Measurements from ENCODE around the gene LRTM2. TPM values are rescaled to one million over a fixed set of nuclear protein-coding genes. Genes with fewer than 3 reads are reported as not detected.

Gene LRTM2
- total RNA-seq, 1 experiment from 2014 or later = not detected

DNA sequence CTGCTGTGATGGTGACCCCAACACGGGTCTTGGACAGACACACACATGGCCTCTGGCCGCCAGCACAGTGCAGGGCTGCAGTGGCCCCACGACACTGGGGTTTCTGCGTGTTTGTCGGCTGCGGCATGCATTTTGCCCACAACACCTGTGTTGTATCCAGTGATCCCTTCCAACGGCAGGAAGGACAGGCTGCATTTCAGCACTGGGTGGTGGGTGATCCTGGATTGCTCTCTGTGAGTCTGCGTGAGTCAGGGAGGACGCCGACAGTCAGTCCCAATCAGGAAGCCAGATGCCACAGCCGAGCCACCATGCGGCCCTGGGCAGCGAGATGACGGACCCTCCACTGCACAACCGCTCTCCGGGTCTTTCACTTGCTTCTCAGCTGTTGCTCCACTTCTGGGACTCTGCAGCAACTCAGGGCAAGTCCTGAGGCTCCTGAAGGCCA, 20.6 kb downstream of the LRTM2 start:
- TF ChIP-seq, protein P1, sequence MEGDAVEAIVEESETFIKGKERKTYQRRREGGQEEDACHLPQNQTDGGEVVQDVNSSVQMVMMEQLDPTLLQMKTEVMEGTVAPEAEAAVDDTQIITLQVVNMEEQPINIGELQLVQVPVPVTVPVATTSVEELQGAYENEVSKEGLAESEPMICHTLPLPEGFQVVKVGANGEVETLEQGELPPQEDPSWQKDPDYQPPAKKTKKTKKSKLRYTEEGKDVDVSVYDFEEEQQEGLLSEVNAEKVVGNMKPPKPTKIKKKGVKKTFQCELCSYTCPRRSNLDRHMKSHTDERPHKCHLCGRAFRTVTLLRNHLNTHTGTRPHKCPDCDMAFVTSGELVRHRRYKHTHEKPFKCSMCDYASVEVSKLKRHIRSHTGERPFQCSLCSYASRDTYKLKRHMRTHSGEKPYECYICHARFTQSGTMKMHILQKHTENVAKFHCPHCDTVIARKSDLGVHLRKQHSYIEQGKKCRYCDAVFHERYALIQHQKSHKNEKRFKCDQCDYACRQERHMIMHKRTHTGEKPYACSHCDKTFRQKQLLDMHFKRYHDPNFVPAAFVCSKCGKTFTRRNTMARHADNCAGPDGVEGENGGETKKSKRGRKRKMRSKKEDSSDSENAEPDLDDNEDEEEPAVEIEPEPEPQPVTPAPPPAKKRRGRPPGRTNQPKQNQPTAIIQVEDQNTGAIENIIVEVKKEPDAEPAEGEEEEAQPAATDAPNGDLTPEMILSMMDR (conservative IDR thresholded peaks at IDR 0.05) = no peak
- no peak for TF ChIP-seq EZH2 (IDR thresholded peaks at IDR 0.05; ENCODE audit: low read depth)
- Histone ChIP-seq H3K9me2 (ENCODE audit: insufficient read depth) (no peaks in the 10 kb centered on the region), H3F3A (ENCODE audit: insufficient read depth, low read depth) (no peaks in the 10 kb centered on the region; the same call in 1 of the 2 replicates), H3K4me1 (replicated peaks; ENCODE audit: insufficient read depth) (peaks cover 21% of the 10 kb centered on the region), H4K20me1 (ENCODE audit: insufficient read depth) (peaks cover 3% of the 10 kb centered on the region; the same call in 1 of the 2 replicates), H3K27ac (no peak overlapping the region), H3K4me3 (no peak overlapping the region), H3K4me2 (no peak overlapping the region), H3K27me3 (ENCODE audit: insufficient read depth, low read depth) (peaks cover 97% of the 10 kb centered on the region), H3K79me2 (ENCODE audit: low read depth) (no peaks in the 10 kb centered on the region), H2AFZ (no peak overlapping the region), H3K9me3 (ENCODE audit: insufficient read depth, low read depth) (no peaks in the 10 kb centered on the region), H3K36me3 (ENCODE audit: low read depth) (no peaks in the 10 kb centered on the region)
- intact Hi-C loops (cut with micrococcal nuclease; ENCODE audit: unreplicated experiment) = no loop called here
- CTCF ChIA-PET = no interaction called here
- no peak for DNase-seq
- POLR2A ChIA-PET (ENCODE audit: unreplicated experiment) = no interaction called here
- BruUV-seq (replicated peaks) = no TSS peak

DNA sequence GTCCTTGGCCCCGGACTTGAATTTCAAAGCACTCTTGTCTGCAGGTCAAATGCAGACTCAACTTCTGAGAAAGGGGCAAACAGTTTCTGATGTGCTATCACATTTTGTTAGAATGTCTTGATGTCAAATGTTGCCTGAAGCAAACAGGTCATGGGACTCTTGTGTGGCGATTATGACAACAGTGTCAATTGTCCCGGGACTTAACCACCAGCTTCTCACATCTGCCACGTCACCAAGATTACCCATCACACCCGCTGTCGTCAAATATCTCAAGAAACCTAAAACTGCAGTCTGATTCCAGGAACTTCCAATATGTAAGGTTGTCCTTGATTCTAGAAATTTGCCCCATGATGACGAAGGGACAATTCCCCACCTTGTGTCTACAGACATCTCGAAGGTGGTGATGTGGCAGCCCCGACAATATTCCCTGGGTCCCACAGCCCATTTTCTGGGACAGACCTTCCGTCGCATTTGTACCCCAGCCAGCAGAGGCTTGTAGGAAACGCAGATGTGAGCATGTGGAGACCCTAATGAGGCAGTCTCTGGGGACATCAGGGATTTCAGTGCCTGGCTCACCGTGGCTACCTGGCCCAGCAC, 21.3 kb downstream of the LRTM2 start:
- Histone ChIP-seq H3K9me3 (ENCODE audit: insufficient read depth, low read depth) (no peaks in the 10 kb centered on the region), H3F3A (ENCODE audit: insufficient read depth, low read depth) (no peaks in the 10 kb centered on the region; the same call in 1 of the 2 replicates), H3K9me2 (ENCODE audit: insufficient read depth) (no peaks in the 10 kb centered on the region), H3K4me1 (replicated peaks; ENCODE audit: insufficient read depth) (peaks cover 17% of the 10 kb centered on the region), H3K27me3 (ENCODE audit: insufficient read depth, low read depth) (peaks cover 97% of the 10 kb centered on the region), H3K79me2 (ENCODE audit: low read depth) (no peaks in the 10 kb centered on the region), H3K4me2 (no peak overlapping the region), H2AFZ (no peak overlapping the region), H4K20me1 (ENCODE audit: insufficient read depth) (peaks cover 3% of the 10 kb centered on the region; the same call in 1 of the 2 replicates), H3K36me3 (ENCODE audit: low read depth) (no peaks in the 10 kb centered on the region), H3K4me3 (no peak overlapping the region), H3K27ac (no peak overlapping the region)
- intact Hi-C loops (cut with micrococcal nuclease; ENCODE audit: unreplicated experiment) = no loop called here
- TF ChIP-seq, protein P1 (conservative IDR thresholded peaks at IDR 0.05) = no peak
- no peak for TF ChIP-seq EZH2 (IDR thresholded peaks at IDR 0.05; ENCODE audit: low read depth)
- ChIA-PET POLR2A (ENCODE audit: unreplicated experiment) (no interaction called here), CTCF (no interaction called here)
- DNase-seq = no peak
- no TSS peak for BruUV-seq (replicated peaks)

DNA sequence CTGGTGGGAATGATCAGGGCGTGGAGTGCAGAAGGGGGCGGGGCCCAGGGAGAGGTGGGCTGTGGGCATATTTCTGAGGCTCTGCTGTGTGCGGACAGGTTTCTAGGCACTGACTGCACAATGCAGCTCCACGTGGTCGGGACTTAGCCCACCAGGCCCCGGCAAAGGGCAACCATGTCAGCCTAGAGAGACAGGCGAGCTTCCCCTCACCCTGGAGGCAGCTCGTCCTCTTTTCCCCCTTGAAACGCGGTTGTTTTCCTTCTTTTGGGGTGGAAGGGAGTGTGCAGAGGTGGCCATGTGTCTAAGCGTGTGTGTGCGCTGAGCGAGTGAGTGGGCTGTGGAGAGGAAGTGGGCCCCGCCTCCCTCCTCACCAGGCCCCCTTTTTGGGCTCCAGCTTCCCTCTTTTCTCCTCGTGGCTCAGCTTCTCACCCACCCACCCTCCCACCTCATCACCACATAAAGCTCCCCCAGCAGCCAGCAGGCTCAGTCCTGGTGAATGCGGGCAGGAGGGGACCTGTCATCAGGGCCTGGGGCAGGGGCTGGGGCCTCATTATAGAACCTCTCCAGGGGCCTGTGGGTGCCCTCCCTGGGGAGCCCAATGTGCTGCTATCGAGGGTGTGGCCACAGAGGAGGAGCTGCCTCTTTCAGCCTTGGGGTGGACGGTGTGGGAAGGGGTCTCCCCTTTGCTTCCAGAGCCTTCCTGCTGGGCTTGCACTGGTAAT, 22.0 kb downstream of the LRTM2 start:
- no peak overlapping the region for H3K4me2 ChIP-seq
- no peak for DNase-seq
- no TSS peak for BruUV-seq (replicated peaks)
- no peak overlapping the region for H2AFZ ChIP-seq
- H3K79me2 ChIP-seq (ENCODE audit: low read depth) = no peaks in the 10 kb centered on the region
- H3K27me3 ChIP-seq (ENCODE audit: insufficient read depth, low read depth) = peaks cover 97% of the 10 kb centered on the region
- H4K20me1 ChIP-seq (ENCODE audit: insufficient read depth) = peaks cover 3% of the 10 kb centered on the region; the same call in 1 of the 2 replicates
- ChIA-PET CTCF (no interaction called here), POLR2A (ENCODE audit: unreplicated experiment) (no interaction called here)
- no peaks in the 10 kb centered on the region; the same call in 1 of the 2 replicates for H3F3A ChIP-seq (ENCODE audit: insufficient read depth, low read depth)
- no peak overlapping the region for H3K27ac ChIP-seq
- no peak overlapping the region for H3K4me3 ChIP-seq
- no peaks in the 10 kb centered on the region for H3K36me3 ChIP-seq (ENCODE audit: low read depth)
- no peaks in the 10 kb centered on the region for H3K9me2 ChIP-seq (ENCODE audit: insufficient read depth)
- H3K9me3 ChIP-seq (ENCODE audit: insufficient read depth, low read depth) = no peaks in the 10 kb centered on the region
- intact Hi-C loops (cut with micrococcal nuclease; ENCODE audit: unreplicated experiment) = no loop called here
- TF ChIP-seq, protein P1 (conservative IDR thresholded peaks at IDR 0.05) = no peak
- TF ChIP-seq EZH2 (IDR thresholded peaks at IDR 0.05; ENCODE audit: low read depth) = no peak
- peaks cover 10% of the 10 kb centered on the region for H3K4me1 ChIP-seq (replicated peaks; ENCODE audit: insufficient read depth)

All from PC-9 (cell line).